ENCODE data around the gene TSEN2. TPM values are rescaled to one million over a fixed set of nuclear protein-coding genes. Genes with fewer than 3 reads are reported as not detected.

Gene TSEN2
- polyA plus RNA-seq: 12.4 TPM

- no peaks in the 10 kb centered on the region for H3K9me3 Mint-ChIP-seq
- peaks cover 7 to 28% (median 19%) of the 10 kb centered on the region in 3 donors for H3K4me1 Mint-ChIP-seq
- peak within 1 kb of the TSS; percentile 80 to 98 (median 91) for H3K27ac Mint-ChIP-seq
- H3K27me3 Mint-ChIP-seq: no peaks in the 10 kb centered on the region
- H3K36me3 Mint-ChIP-seq: peaks cover 1% of the 10 kb centered on the region
- H3K4me3 Mint-ChIP-seq: peak within 1 kb of the TSS; percentile 94 to 98 (median 96)
Measured at GRCh38 chr3:12484198-12484982, at the start of gene TSEN2. TSS of gene TSEN2 (plus strand) at chr3:12484480. CDS start at chr3:12489801, 5,321 bp downstream.

- Mint-ChIP-seq H3K9me3 (no peaks in the 10 kb centered on the region), H3K36me3 (no peaks in the 10 kb centered on the region), H3K27me3 (peaks cover 7% of the 10 kb centered on the region), H3K4me1 (no peaks in the 10 kb centered on the region), H3K4me3 (peak overlapping the region in 1 of 4 donors; percentile 44), H3K27ac (no peak overlapping the region)
Measured at GRCh38 chr3:12436514-12437220, 47.6 kb upstream of the TSEN2 start.

- no peaks in the 10 kb centered on the region for H3K4me1 Mint-ChIP-seq
- no peaks in the 10 kb centered on the region for H3K9me3 Mint-ChIP-seq
- peak overlapping the region in 1 of 4 donors; percentile 44 for H3K4me3 Mint-ChIP-seq
- no peak overlapping the region for H3K27ac Mint-ChIP-seq
- H3K36me3 Mint-ChIP-seq: no peaks in the 10 kb centered on the region
- H3K27me3 Mint-ChIP-seq: peaks cover 7% of the 10 kb centered on the region
Measured at GRCh38 chr3:12437221-12437605, 47.1 kb upstream of the TSEN2 start.

GRCh38 chr3:12437861-12438260, 46.4 kb upstream of the TSEN2 start:
- H3K9me3 Mint-ChIP-seq: no peaks in the 10 kb centered on the region
- H3K4me1 Mint-ChIP-seq: no peaks in the 10 kb centered on the region
- no peaks in the 10 kb centered on the region for H3K36me3 Mint-ChIP-seq
- no peak overlapping the region for H3K27ac Mint-ChIP-seq
- H3K4me3 Mint-ChIP-seq: no peak overlapping the region
- peaks cover 9% of the 10 kb centered on the region for H3K27me3 Mint-ChIP-seq

- H3K27me3 Mint-ChIP-seq: peaks cover 11% of the 10 kb centered on the region
- H3K4me1 Mint-ChIP-seq: no peaks in the 10 kb centered on the region
- H3K4me3 Mint-ChIP-seq: no peak overlapping the region
Measured at GRCh38 chr3:12438318-12438717, 46.0 kb upstream of the TSEN2 start.

GRCh38 chr3:12439161-12439940, 44.9 kb upstream of the TSEN2 start:
- Mint-ChIP-seq H3K27ac (peak overlapping the region in 1 of 3 donors; percentile 43), H3K4me1 (no peaks in the 10 kb centered on the region)

More at GRCh38 chr3:12438318-12438717, 46.0 kb upstream of the TSEN2 start:
- Mint-ChIP-seq H3K27ac (no peak overlapping the region), H3K9me3 (no peaks in the 10 kb centered on the region), H3K36me3 (no peaks in the 10 kb centered on the region)

GRCh38 chr3:12440927-12441714, 43.2 kb upstream of the TSEN2 start:
- Mint-ChIP-seq H3K4me1 (no peaks in the 10 kb centered on the region), H3K27me3 (peaks cover 12% of the 10 kb centered on the region), H3K27ac (no peak overlapping the region), H3K9me3 (no peaks in the 10 kb centered on the region), H3K4me3 (no peak overlapping the region), H3K36me3 (no peaks in the 10 kb centered on the region)

More at GRCh38 chr3:12439161-12439940, 44.9 kb upstream of the TSEN2 start:
- Mint-ChIP-seq H3K4me3 (no peak overlapping the region), H3K36me3 (no peaks in the 10 kb centered on the region), H3K27me3 (peaks cover 14% of the 10 kb centered on the region), H3K9me3 (no peaks in the 10 kb centered on the region)

- Mint-ChIP-seq H3K4me1 (peaks cover 0 to 1% (median 0%) of the 10 kb centered on the region in 3 donors), H3K27me3 (peaks cover 7% of the 10 kb centered on the region), H3K4me3 (peak overlapping the region in 1 of 4 donors; percentile 37), H3K36me3 (no peaks in the 10 kb centered on the region), H3K9me3 (no peaks in the 10 kb centered on the region), H3K27ac (no peak overlapping the region)
Measured at GRCh38 chr3:12442654-12443501, 41.4 kb upstream of the TSEN2 start.

GRCh38 chr3:12443781-12444522, 40.3 kb upstream of the TSEN2 start:
- H3K36me3 Mint-ChIP-seq: no peaks in the 10 kb centered on the region
- peaks cover 7% of the 10 kb centered on the region for H3K27me3 Mint-ChIP-seq
- H3K4me1 Mint-ChIP-seq: peaks cover 0 to 1% (median 0%) of the 10 kb centered on the region in 3 donors
- H3K9me3 Mint-ChIP-seq: no peaks in the 10 kb centered on the region
- no peak overlapping the region for H3K4me3 Mint-ChIP-seq
- no peak overlapping the region for H3K27ac Mint-ChIP-seq

- H3K27me3 Mint-ChIP-seq: peaks cover 7% of the 10 kb centered on the region
- H3K36me3 Mint-ChIP-seq: no peaks in the 10 kb centered on the region
- no peaks in the 10 kb centered on the region for H3K9me3 Mint-ChIP-seq
- no peak overlapping the region for H3K4me3 Mint-ChIP-seq
- H3K27ac Mint-ChIP-seq: no peak overlapping the region
- peaks cover 0 to 1% (median 0%) of the 10 kb centered on the region in 3 donors for H3K4me1 Mint-ChIP-seq
Measured at GRCh38 chr3:12444582-12445471, 39.5 kb upstream of the TSEN2 start.

- no peak overlapping the region for H3K27ac Mint-ChIP-seq
- H3K4me1 Mint-ChIP-seq: peaks cover 0 to 1% (median 0%) of the 10 kb centered on the region in 3 donors
- H3K4me3 Mint-ChIP-seq: no peak overlapping the region
- no peaks in the 10 kb centered on the region for H3K36me3 Mint-ChIP-seq
- H3K9me3 Mint-ChIP-seq: no peaks in the 10 kb centered on the region
- H3K27me3 Mint-ChIP-seq: peaks cover 7% of the 10 kb centered on the region
Measured at GRCh38 chr3:12445523-12446240, 38.6 kb upstream of the TSEN2 start.

GRCh38 chr3:12446298-12446697, 38.0 kb upstream of the TSEN2 start:
- Mint-ChIP-seq H3K27me3 (peaks cover 7% of the 10 kb centered on the region), H3K4me3 (no peak overlapping the region), H3K27ac (no peak overlapping the region), H3K4me1 (peaks cover 0 to 1% (median 0%) of the 10 kb centered on the region in 3 donors), H3K36me3 (no peaks in the 10 kb centered on the region), H3K9me3 (peaks cover 0 to 2% (median 0%) of the 10 kb centered on the region in 3 donors)
